Measurements from ENCODE around the gene FLVCR1.

- TF ChIP-seq CTCF (IDR thresholded peaks at IDR 0.05) (no peak), POLR2A (IDR thresholded peaks at IDR 0.05) (no peak)
Observed at GRCh38 chr1:212822956-212823355, 35.1 kb upstream of the FLVCR1 start.
